ENCODE data around the gene NUDT3.
"Not testable (repeated sequence)": the region's sequence is repeated elsewhere in the genome, so short reads cannot be mapped to it uniquely, and the experiment has no call there.

NUDT3 gene

GRCh38 chr6:34245032-34245760 is 147.3 kb downstream of the NUDT3 start:
- peaks cover 44% of the 10 kb centered on the region for H3K36me3 ChIP-seq (ENCODE audit: control insufficient read depth, insufficient read depth, low read length)
- H3K27me3 ChIP-seq (ENCODE audit: control insufficient read depth, insufficient read depth, low read length); H3K9me3 ChIP-seq (ENCODE audit: control insufficient read depth, insufficient read depth, low read length); H3K4me1 ChIP-seq (ENCODE audit: control insufficient read depth, insufficient read depth, low read length); H3K27ac ChIP-seq (ENCODE audit: low read length); H3K4me3 ChIP-seq (ENCODE audit: low read length); DNase-seq (ENCODE audit: low read depth, low spot score): not testable (repeated sequence)
- no CpG with 5 or more reads among the region's 13 CpGs for WGBS (ENCODE audit: insufficient coverage, insufficient read length)

DNA sequence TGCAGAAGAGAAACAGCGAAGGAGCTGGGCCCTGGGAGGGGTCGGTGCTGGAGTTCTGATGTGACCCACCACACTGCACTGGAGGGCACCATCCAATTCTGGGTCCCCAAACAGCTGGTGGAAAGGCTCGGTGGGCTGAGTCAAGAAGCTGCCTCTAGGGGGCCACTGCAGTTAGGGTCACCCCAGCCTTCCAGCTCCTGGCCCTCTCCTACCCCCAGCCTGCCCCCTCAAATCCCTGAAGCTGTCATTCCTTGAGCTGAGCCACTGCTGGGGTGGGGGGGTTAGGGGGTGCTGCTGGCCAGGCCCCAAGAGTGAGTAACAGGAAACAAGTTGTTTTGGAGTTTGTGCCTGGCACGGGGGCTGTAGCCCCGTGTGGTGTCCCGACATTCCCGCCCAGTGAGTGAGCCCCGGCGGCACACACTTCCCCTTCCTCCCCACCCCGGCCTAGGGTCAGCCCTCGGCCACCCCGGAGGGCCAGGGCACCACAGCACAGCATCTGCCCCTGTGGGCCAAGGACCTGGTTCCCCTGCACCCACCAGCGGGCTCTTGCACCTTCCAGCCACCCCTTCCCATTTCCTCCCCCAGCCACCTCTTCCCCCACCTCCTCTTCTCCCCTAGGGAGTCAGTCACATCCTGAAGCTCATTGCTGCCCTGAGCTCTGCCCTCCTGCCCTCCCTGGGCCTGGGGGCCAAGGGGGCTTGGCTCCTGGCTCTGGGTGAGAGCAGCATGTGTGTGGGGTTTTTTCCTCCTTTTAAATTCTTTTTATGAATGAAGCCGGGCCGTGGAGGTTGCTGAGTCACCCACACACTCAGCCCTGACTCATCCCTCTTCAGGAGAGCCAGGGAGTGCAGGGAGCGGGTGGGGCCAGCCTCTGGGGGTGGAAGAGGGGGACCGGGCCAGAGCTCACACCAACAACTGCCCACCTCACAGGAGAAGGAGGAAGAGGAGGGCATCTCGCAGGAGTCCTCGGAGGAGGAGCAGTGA is 148.3 kb downstream of the NUDT3 start:
- no peaks in the 10 kb centered on the region for H3K27me3 ChIP-seq (ENCODE audit: control insufficient read depth, insufficient read depth, low read length)
- no CpG with 5 or more reads among the region's 19 CpGs for WGBS (ENCODE audit: insufficient coverage, insufficient read length)
- H3K4me3 ChIP-seq (ENCODE audit: low read length) = no peak overlapping the region
- peaks cover 47% of the 10 kb centered on the region for H3K36me3 ChIP-seq (ENCODE audit: control insufficient read depth, insufficient read depth, low read length)
- no peak for DNase-seq (ENCODE audit: low read depth, low spot score)
- H3K9me3 ChIP-seq (ENCODE audit: control insufficient read depth, insufficient read depth, low read length) = no peaks in the 10 kb centered on the region
- H3K4me1 ChIP-seq (ENCODE audit: control insufficient read depth, insufficient read depth, low read length) = peaks cover 3% of the 10 kb centered on the region
- H3K27ac ChIP-seq (ENCODE audit: low read length) = no peak overlapping the region

GRCh38 chr6:34243131-34243771 is 149.2 kb downstream of the NUDT3 start:
- H3K27me3 ChIP-seq (ENCODE audit: control insufficient read depth, insufficient read depth, low read length) = no peaks in the 10 kb centered on the region
- WGBS (ENCODE audit: insufficient coverage, insufficient read length) = no CpG with 5 or more reads among the region's 5 CpGs
- H3K27ac ChIP-seq (ENCODE audit: low read length) = no peak overlapping the region
- H3K9me3 ChIP-seq (ENCODE audit: control insufficient read depth, insufficient read depth, low read length) = no peaks in the 10 kb centered on the region
- H3K4me3 ChIP-seq (ENCODE audit: low read length) = no peak overlapping the region
- no peak for DNase-seq (ENCODE audit: low read depth, low spot score)
- H3K36me3 ChIP-seq (ENCODE audit: control insufficient read depth, insufficient read depth, low read length) = peaks cover 47% of the 10 kb centered on the region
- peaks cover 3% of the 10 kb centered on the region for H3K4me1 ChIP-seq (ENCODE audit: control insufficient read depth, insufficient read depth, low read length)

DNA sequence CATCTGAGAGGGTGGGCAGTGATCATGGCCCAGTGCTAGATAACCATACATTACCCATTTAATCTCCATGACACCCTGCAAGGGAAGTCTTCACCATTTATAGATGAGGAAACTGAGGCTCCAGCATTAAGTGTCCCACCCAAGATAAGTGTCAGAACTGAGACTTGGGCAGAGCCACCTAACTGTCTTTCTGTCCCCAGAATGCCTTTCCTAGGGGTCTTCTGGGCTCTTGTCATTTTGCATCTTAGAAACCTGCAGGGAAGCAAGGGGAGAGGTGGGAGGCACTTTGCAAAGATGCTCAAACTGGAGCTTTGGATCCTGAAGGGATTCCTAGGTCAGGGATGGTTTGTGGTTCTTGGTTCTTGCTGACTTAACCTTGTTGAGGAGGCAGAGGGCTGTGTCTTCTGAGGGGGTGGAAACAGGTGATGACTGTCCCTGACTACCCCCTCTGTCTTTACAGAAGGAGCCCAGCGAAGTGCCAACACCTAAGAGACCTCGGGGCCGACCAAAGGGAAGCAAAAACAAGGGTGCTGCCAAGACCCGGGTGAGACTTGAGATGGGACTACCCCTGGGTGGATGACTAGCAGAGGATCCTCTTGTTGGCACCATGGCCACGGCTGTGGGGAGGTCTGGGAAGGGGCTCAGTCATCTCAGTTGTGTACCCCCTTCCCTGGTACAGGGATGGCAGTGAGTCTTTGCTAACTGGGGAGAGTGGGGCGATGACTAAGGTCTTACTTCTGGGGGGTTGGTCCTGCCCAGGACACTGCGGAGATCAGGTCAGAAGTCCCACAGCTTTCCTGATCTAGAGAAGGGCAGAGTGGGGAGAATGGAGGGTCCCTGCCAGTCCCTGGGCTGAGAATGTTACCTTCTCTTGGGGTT is 150.0 kb downstream of the NUDT3 start:
- Histone ChIP-seq H3K4me1 (ENCODE audit: control insufficient read depth, insufficient read depth, low read length) (peaks cover 3% of the 10 kb centered on the region), H3K27ac (ENCODE audit: low read length) (no peak overlapping the region), H3K4me3 (ENCODE audit: low read length) (no peak overlapping the region), H3K36me3 (ENCODE audit: control insufficient read depth, insufficient read depth, low read length) (peaks cover 47% of the 10 kb centered on the region), H3K9me3 (ENCODE audit: control insufficient read depth, insufficient read depth, low read length) (no peaks in the 10 kb centered on the region), H3K27me3 (ENCODE audit: control insufficient read depth, insufficient read depth, low read length) (no peaks in the 10 kb centered on the region)
- no CpG with 5 or more reads among the region's 7 CpGs for WGBS (ENCODE audit: insufficient coverage, insufficient read length)
- DNase-seq (ENCODE audit: low read depth, low spot score) = no peak

DNA sequence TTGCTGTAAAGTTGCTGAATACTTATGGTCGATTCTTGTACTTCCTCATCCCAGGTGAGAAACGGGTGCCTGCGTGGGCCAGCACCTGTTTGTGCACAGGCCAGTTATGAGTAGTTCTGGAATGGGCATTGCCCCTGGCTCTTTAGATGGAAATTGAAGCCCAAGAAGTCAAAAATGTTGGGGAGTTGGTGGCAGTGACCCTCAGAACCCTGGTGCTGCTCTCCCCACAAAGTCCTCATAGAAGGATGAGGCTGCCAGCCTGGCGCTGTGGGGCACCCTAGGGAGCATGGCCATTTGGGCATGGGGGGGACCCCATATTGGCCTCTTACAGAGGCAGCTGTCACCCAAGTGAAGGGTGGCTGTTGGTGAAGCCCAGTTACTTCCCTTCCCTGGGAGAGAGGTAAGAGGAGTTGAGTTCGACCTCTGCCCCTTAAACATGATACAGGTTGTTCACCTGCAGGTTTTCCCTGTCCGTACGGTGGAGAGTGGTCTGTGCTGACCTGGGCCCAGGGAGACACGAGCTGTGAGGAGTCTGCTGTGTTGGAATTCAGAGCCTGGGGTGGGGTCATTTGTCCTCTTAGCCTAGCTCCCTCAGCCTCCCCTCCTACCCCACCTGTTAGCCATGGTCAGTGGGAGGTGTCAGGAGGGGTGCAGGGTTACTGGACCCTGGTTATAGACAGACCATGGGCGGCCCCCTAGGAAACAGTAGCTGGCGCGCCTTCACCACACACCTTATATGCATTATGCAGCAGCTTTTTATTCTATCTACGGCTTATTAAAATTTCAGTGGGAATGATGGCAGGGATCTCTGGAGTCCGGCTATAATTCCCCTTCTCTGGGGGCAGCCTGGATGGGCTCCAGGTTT is 150.9 kb downstream of the NUDT3 start:
- WGBS (ENCODE audit: insufficient coverage, insufficient read length) = no CpG with 5 or more reads among the region's 13 CpGs
- no peaks in the 10 kb centered on the region for H3K9me3 ChIP-seq (ENCODE audit: control insufficient read depth, insufficient read depth, low read length)
- H3K4me1 ChIP-seq (ENCODE audit: control insufficient read depth, insufficient read depth, low read length) = peaks cover 3% of the 10 kb centered on the region
- DNase-seq (ENCODE audit: low read depth, low spot score) = no peak
- no peak overlapping the region for H3K27ac ChIP-seq (ENCODE audit: low read length)
- H3K4me3 ChIP-seq (ENCODE audit: low read length) = no peak overlapping the region
- H3K27me3 ChIP-seq (ENCODE audit: control insufficient read depth, insufficient read depth, low read length) = no peaks in the 10 kb centered on the region
- H3K36me3 ChIP-seq (ENCODE audit: control insufficient read depth, insufficient read depth, low read length) = peaks cover 47% of the 10 kb centered on the region

GRCh38 chr6:34240329-34241248 is 151.9 kb downstream of the NUDT3 start:
- peaks cover 47% of the 10 kb centered on the region for H3K36me3 ChIP-seq (ENCODE audit: control insufficient read depth, insufficient read depth, low read length)
- 0 out of 2 replicates have a peak overlapping the region, but pooled peaks have one; percentile 5 for H3K4me3 ChIP-seq (ENCODE audit: low read length)
- no peak for DNase-seq (ENCODE audit: low read depth, low spot score)
- no peaks in the 10 kb centered on the region for H3K27me3 ChIP-seq (ENCODE audit: control insufficient read depth, insufficient read depth, low read length)
- no peaks in the 10 kb centered on the region for H3K9me3 ChIP-seq (ENCODE audit: control insufficient read depth, insufficient read depth, low read length)
- no peak overlapping the region for H3K27ac ChIP-seq (ENCODE audit: low read length)
- H3K4me1 ChIP-seq (ENCODE audit: control insufficient read depth, insufficient read depth, low read length) = peaks cover 3% of the 10 kb centered on the region
- no CpG with 5 or more reads among the region's 22 CpGs for WGBS (ENCODE audit: insufficient coverage, insufficient read length)

- H3K9me3 ChIP-seq (ENCODE audit: control insufficient read depth, insufficient read depth, low read length) = no peaks in the 10 kb centered on the region
- no CpG with 5 or more reads among the region's 2 CpGs for WGBS (ENCODE audit: insufficient coverage, insufficient read length)
- peaks cover 47% of the 10 kb centered on the region for H3K36me3 ChIP-seq (ENCODE audit: control insufficient read depth, insufficient read depth, low read length)
- no peaks in the 10 kb centered on the region for H3K27me3 ChIP-seq (ENCODE audit: control insufficient read depth, insufficient read depth, low read length)
- no peak for DNase-seq (ENCODE audit: low read depth, low spot score)
- H3K4me1 ChIP-seq (ENCODE audit: control insufficient read depth, insufficient read depth, low read length) = peaks cover 3% of the 10 kb centered on the region
- H3K27ac ChIP-seq (ENCODE audit: low read length) = no peak overlapping the region
- 0 out of 2 replicates have a peak overlapping the region, but pooled peaks have one; percentile 5 for H3K4me3 ChIP-seq (ENCODE audit: low read length)
These were observed 152.6 kb downstream of the NUDT3 start for GRCh38 chr6:34239893-34240292.

- peaks cover 3% of the 10 kb centered on the region for H3K4me1 ChIP-seq (ENCODE audit: control insufficient read depth, insufficient read depth, low read length)
- H3K27me3 ChIP-seq (ENCODE audit: control insufficient read depth, insufficient read depth, low read length) = no peaks in the 10 kb centered on the region
- no peak overlapping the region for H3K27ac ChIP-seq (ENCODE audit: low read length)
- DNase-seq (ENCODE audit: low read depth, low spot score) = no peak
- no peak overlapping the region for H3K4me3 ChIP-seq (ENCODE audit: low read length)
- H3K9me3 ChIP-seq (ENCODE audit: control insufficient read depth, insufficient read depth, low read length) = no peaks in the 10 kb centered on the region
- peaks cover 44% of the 10 kb centered on the region for H3K36me3 ChIP-seq (ENCODE audit: control insufficient read depth, insufficient read depth, low read length)
- no CpG with 5 or more reads among the region's 3 CpGs for WGBS (ENCODE audit: insufficient coverage, insufficient read length)
These were observed 153.0 kb downstream of the NUDT3 start for GRCh38 chr6:34239500-34239825.
